ENCODE results near the gene BCO1. TPM values are rescaled to one million over a fixed set of nuclear protein-coding genes. Genes with fewer than 3 reads are reported as not detected.
"Not testable (repeated sequence)": the region's sequence is repeated elsewhere in the genome, so short reads cannot be mapped to it uniquely, and the experiment has no call there.

BCO1 gene
- total RNA-seq, 2 experiments from 2014 or later, result not detected

GRCh38 chr16:81216706-81217105, 21.8 kb upstream of the BCO1 start:
- H3K27ac Mint-ChIP-seq, result no peak overlapping the region
- CTCF ChIA-PET, result interaction anchor here (0.5 to 1.0 kb wide), 4 partner anchors 12 to 528 kb away, joined by 3 to 5 read pairs (median 4); no protein-coding TSS in a partner anchor
- no peaks in the 10 kb centered on the region for H3K9me3 Mint-ChIP-seq
- no peaks in the 10 kb centered on the region for H3K4me1 Mint-ChIP-seq
- POLR2A ChIA-PET, result no interaction called here
- no peaks in the 10 kb centered on the region for H3K36me3 Mint-ChIP-seq (ENCODE audit: low read depth)
- no peak for DNase-seq
- H3K4me3 Mint-ChIP-seq, result no peak overlapping the region
- H3K27me3 Mint-ChIP-seq, result peaks cover 3% of the 10 kb centered on the region

GRCh38 chr16:81219151-81219550, 19.3 kb upstream of the BCO1 start:
- no peaks in the 10 kb centered on the region for H3K36me3 Mint-ChIP-seq (ENCODE audit: low read depth)
- no peaks in the 10 kb centered on the region for H3K4me1 Mint-ChIP-seq
- DNase-seq, result no peak
- CTCF ChIA-PET, result no interaction called here
- POLR2A ChIA-PET, result no interaction called here
- H3K27me3 Mint-ChIP-seq, result no peaks in the 10 kb centered on the region
- no peak overlapping the region for H3K27ac Mint-ChIP-seq
- no peak overlapping the region for H3K4me3 Mint-ChIP-seq
- H3K9me3 Mint-ChIP-seq, result no peaks in the 10 kb centered on the region

DNA sequence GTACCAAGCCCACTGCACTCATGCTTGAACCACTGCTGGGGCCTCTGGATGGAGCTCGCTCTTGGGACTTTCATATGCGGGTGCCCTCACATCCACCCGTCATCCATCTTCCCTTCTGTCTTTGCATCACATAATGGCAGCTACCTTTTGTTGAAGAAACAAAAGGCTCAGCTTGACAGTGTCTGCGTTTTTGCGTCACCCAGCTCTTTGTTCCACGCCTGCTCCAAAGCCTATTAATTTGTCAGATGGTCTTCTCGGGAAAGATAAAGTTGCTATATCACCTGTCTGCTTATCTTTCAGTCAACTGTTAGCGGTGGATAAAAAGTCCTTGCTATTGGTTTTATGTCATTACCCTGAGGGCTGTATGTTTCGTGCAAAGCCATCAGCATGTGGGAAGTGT, 18.1 kb upstream of the BCO1 start:
- Mint-ChIP-seq H3K4me1 (no peaks in the 10 kb centered on the region), H3K4me3 (no peak overlapping the region), H3K27me3 (no peaks in the 10 kb centered on the region), H3K27ac (no peak overlapping the region), H3K9me3 (no peaks in the 10 kb centered on the region), H3K36me3 (ENCODE audit: low read depth) (no peaks in the 10 kb centered on the region)
- ChIA-PET POLR2A (no interaction called here), CTCF (no interaction called here)
- no peak for DNase-seq

DNA sequence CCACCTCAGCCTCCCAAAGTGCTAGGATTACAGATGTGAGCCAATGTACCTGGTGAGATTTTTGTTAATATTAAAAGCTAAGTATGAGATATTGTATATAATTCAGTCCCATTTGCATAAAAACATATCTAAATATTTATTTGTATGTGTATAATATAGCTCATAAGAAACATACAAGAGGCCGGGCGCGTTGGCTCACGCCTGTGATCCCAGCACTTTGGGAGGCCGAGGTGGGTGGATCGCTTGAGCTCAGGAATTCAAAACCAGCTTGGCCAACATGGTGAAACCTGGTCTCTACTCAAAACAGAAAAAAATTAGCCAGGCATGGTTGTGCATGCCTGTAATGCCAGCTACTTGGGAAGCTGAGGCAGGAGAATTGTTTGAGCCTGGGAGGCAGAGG, 16.8 kb upstream of the BCO1 start:
- no peak overlapping the region for H3K4me3 Mint-ChIP-seq
- ChIA-PET CTCF (no interaction called here), POLR2A (no interaction called here)
- no peaks in the 10 kb centered on the region for H3K4me1 Mint-ChIP-seq
- H3K27ac Mint-ChIP-seq, result no peak overlapping the region
- no peaks in the 10 kb centered on the region for H3K9me3 Mint-ChIP-seq
- no peak for DNase-seq
- H3K27me3 Mint-ChIP-seq, result peaks cover 3% of the 10 kb centered on the region
- H3K36me3 Mint-ChIP-seq (ENCODE audit: low read depth), result no peaks in the 10 kb centered on the region

DNA sequence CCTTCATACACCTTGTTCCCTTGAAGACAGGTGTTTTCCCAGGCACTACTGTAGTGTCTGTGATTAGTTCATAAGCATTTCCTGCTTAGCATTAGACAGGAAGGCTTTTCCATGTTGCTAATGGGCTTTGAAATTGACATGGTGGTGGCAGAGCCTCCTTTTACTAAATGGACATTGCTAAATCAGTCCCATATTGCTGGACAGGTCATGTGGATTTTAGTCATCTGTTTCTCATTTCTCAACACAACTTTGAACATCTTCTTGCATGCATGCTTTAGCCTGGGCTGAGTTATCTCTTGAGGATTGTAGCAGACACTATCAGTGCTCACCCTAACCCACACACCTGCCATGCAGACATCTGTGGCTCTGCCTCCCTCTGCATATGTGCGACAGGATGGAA, 13.7 kb upstream of the BCO1 start:
- H3K27me3 Mint-ChIP-seq, result peaks cover 3% of the 10 kb centered on the region
- DNase-seq, result no peak
- no peaks in the 10 kb centered on the region for H3K36me3 Mint-ChIP-seq (ENCODE audit: low read depth)
- no peak overlapping the region for H3K27ac Mint-ChIP-seq
- ChIA-PET CTCF (no interaction called here), POLR2A (no interaction called here)
- no peaks in the 10 kb centered on the region for H3K4me1 Mint-ChIP-seq
- no peak overlapping the region for H3K4me3 Mint-ChIP-seq
- no peaks in the 10 kb centered on the region for H3K9me3 Mint-ChIP-seq

GRCh38 chr16:81225697-81226096, 12.8 kb upstream of the BCO1 start:
- CTCF ChIA-PET, H3K9me3 Mint-ChIP-seq, POLR2A ChIA-PET: not testable (repeated sequence)

DNA sequence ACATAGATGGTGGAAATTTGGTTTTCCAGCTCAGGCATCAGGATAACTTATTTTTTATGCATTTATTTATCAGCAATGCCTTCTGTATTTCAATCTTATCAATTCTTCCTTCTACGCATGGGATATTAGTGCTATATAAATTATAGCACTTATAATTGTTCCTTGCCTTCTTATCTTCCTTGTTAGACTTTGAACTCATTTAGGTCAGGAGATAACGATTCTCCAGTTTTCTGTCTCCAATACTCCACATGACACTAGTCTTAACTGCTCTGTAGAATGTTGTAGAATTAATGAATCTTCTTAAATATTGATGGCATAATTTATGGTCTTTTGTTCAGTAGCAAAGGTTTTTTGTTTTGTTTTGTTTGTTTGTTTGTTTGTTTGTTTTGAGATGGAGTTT, 10.7 kb upstream of the BCO1 start:
- Mint-ChIP-seq H3K9me3 (no peaks in the 10 kb centered on the region), H3K27me3 (peaks cover 3% of the 10 kb centered on the region), H3K4me1 (no peaks in the 10 kb centered on the region), H3K36me3 (ENCODE audit: low read depth) (no peaks in the 10 kb centered on the region), H3K27ac (no peak overlapping the region), H3K4me3 (no peak overlapping the region)
- ChIA-PET POLR2A (no interaction called here), CTCF (no interaction called here)
- DNase-seq, result no peak

More at GRCh38 chr16:81225697-81226096, 12.8 kb upstream of the BCO1 start:
- not testable (repeated sequence) for H3K4me3 Mint-ChIP-seq; H3K36me3 Mint-ChIP-seq (ENCODE audit: low read depth); H3K27ac Mint-ChIP-seq; DNase-seq; H3K4me1 Mint-ChIP-seq; H3K27me3 Mint-ChIP-seq

DNA sequence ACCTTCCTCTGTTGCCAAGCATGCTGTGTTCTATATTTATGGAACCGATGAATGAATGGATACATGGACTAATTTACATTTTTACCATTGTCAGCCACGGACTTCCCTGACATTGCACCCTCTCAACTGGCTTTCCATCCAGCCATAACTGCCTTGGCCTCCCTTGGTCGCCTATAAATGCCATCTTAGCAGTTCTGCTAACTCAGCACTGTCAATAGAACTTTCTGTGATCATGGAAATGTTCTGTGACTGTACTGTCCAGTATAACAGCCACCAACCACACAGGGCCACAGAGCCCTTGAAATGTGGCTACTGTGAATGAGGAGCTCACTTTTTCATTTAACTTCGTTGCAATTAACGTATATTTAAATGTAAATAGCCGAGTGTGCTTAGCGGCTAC, 8.7 kb upstream of the BCO1 start:
- POLR2A ChIA-PET, result no interaction called here

GRCh38 chr16:81231014-81231413, 7.5 kb upstream of the BCO1 start:
- no peak for DNase-seq
- H3K4me3 Mint-ChIP-seq, result no peak overlapping the region
- H3K27me3 Mint-ChIP-seq, result peaks cover 6% of the 10 kb centered on the region
- H3K9me3 Mint-ChIP-seq, result no peaks in the 10 kb centered on the region
- ChIA-PET POLR2A (no interaction called here), CTCF (interaction anchor here (1.2 kb wide), 1 partner anchor 9 kb away, joined by 3 read pairs; no protein-coding TSS in a partner anchor)
- no peaks in the 10 kb centered on the region for H3K4me1 Mint-ChIP-seq
- H3K27ac Mint-ChIP-seq, result no peak overlapping the region
- no peaks in the 10 kb centered on the region for H3K36me3 Mint-ChIP-seq (ENCODE audit: low read depth)

More for the DNA sequence above, 8.7 kb upstream of the BCO1 start:
- H3K27ac Mint-ChIP-seq, result no peak overlapping the region
- no peak overlapping the region for H3K4me3 Mint-ChIP-seq
- H3K27me3 Mint-ChIP-seq, result peaks cover 6% of the 10 kb centered on the region
- CTCF ChIA-PET, result interaction anchor here (0.8 kb wide), 1 partner anchor 15 kb away, joined by 3 read pairs; no protein-coding TSS in a partner anchor
- no peak for DNase-seq
- no peaks in the 10 kb centered on the region for H3K4me1 Mint-ChIP-seq
- H3K9me3 Mint-ChIP-seq, result no peaks in the 10 kb centered on the region
- H3K36me3 Mint-ChIP-seq (ENCODE audit: low read depth), result no peaks in the 10 kb centered on the region

GRCh38 chr16:81232740-81233367, 5.6 kb upstream of the BCO1 start:
- POLR2A ChIA-PET, result no interaction called here
- H3K27ac Mint-ChIP-seq, result no peak overlapping the region

GRCh38 chr16:81237282-81237681, 1.2 kb upstream of the BCO1 start:
- H3K4me3 Mint-ChIP-seq, result no peak overlapping the region
- ChIA-PET CTCF (no interaction called here), POLR2A (no interaction called here)
- H3K36me3 Mint-ChIP-seq (ENCODE audit: low read depth), result no peaks in the 10 kb centered on the region
- peaks cover 3% of the 10 kb centered on the region for H3K27me3 Mint-ChIP-seq
- no peaks in the 10 kb centered on the region for H3K9me3 Mint-ChIP-seq
- peaks cover 2% of the 10 kb centered on the region for H3K4me1 Mint-ChIP-seq
- no peak for DNase-seq
- no peak overlapping the region for H3K27ac Mint-ChIP-seq

More at GRCh38 chr16:81232740-81233367, 5.6 kb upstream of the BCO1 start:
- no peak overlapping the region for H3K4me3 Mint-ChIP-seq
- peaks cover 3% of the 10 kb centered on the region for H3K27me3 Mint-ChIP-seq
- no peaks in the 10 kb centered on the region for H3K9me3 Mint-ChIP-seq
- H3K36me3 Mint-ChIP-seq (ENCODE audit: low read depth), result no peaks in the 10 kb centered on the region
- no peak for DNase-seq
- no peaks in the 10 kb centered on the region for H3K4me1 Mint-ChIP-seq
- CTCF ChIA-PET, result no interaction called here

- no peak overlapping the region for H3K27ac Mint-ChIP-seq
- ChIA-PET CTCF (no interaction called here), POLR2A (no interaction called here)
- H3K4me3 Mint-ChIP-seq, result no peak overlapping the region
- no peak for DNase-seq
- H3K9me3 Mint-ChIP-seq, result no peaks in the 10 kb centered on the region
- H3K4me1 Mint-ChIP-seq, result peaks cover 2% of the 10 kb centered on the region
- peaks cover 3% of the 10 kb centered on the region for H3K27me3 Mint-ChIP-seq
- H3K36me3 Mint-ChIP-seq (ENCODE audit: low read depth), result no peaks in the 10 kb centered on the region
These were observed 570 bp upstream of the BCO1 start for GRCh38 chr16:81237942-81238295.

- H3K9me3 Mint-ChIP-seq, result no peaks in the 10 kb centered on the region
- H3K27ac Mint-ChIP-seq, result no peak overlapping the region
- H3K27me3 Mint-ChIP-seq, result no peaks in the 10 kb centered on the region
- H3K4me1 Mint-ChIP-seq, result peaks cover 2% of the 10 kb centered on the region
- DNase-seq, result no peak
- POLR2A ChIA-PET, result no interaction called here
- no peak overlapping the region for H3K4me3 Mint-ChIP-seq
- no peaks in the 10 kb centered on the region for H3K36me3 Mint-ChIP-seq (ENCODE audit: low read depth)
- CTCF ChIA-PET, result interaction anchor here (0.7 to 1.1 kb wide), 4 partner anchors 9 to 99 kb away, joined by 3 to 4 read pairs (median 3); no protein-coding TSS in a partner anchor
These were observed 1.1 kb downstream of the BCO1 start for GRCh38 chr16:81239367-81240121.

DNA sequence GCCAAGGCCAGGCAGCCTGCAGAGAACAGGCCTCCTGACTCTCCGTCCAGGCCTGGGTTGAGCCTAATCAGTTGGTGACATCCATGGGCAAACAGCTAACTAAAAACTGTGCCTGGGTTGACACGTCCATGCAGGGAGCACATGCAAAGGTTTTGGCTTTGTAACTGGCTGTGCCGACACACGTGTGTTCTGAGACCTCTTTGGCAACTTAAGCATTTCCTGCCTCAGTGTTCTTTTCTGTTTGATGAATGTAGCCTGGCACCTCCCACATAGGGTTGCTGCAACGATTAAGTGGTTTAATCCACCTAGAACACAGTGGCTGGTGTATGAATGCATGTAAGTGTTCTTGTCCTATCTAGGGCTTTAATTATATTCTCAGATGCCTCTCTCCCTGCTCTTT, 3.2 kb downstream of the BCO1 start:
- Mint-ChIP-seq H3K27me3 (no peaks in the 10 kb centered on the region), H3K4me1 (peaks cover 2% of the 10 kb centered on the region), H3K4me3 (no peak overlapping the region), H3K36me3 (ENCODE audit: low read depth) (no peaks in the 10 kb centered on the region), H3K9me3 (no peaks in the 10 kb centered on the region), H3K27ac (no peak overlapping the region)
- ChIA-PET POLR2A (no interaction called here), CTCF (no interaction called here)
- DNase-seq, result no peak
